Measurements from ENCODE around the gene PDCD6IP. TPM values are rescaled to one million over a fixed set of nuclear protein-coding genes. Genes with fewer than 3 reads are reported as not detected.

The PDCD6IP gene
- total RNA-seq, 2 donors from 2014 or later, result 120 to 134 TPM

DNA sequence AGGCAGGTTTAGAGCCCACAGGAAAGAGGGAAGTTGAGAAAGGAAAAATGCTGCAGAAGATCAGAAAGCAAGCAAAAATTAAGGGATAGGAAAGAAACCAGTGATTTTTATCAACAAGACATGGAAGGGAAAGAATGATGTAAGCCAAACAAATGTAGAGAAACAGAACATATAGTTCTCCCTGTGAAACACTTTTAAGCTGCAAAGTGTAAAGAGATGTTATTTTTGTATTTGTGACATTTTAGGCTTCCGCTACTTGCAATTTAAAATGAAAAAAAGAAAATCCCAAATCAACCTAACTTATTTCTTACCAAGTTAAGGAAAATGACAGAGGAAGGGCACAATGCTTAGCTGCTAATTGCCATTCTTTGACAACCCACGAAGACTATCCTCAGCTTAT lies 111.6 kb downstream of the PDCD6IP start:
- H3K4me1 Mint-ChIP-seq, result peaks cover 9% of the 10 kb centered on the region
- H3K4me3 ChIP-seq (ENCODE audit: low read length), result no peak overlapping the region
- 94% methylated on average over 2 of the region's 2 CpGs; no CpG with 5 or more reads in 1 of the 2 experiments for WGBS, 2 experiments (ENCODE audit: insufficient coverage in 1 of 2, insufficient read length in 1 of 2)
- H3K4me1 ChIP-seq (ENCODE audit: control insufficient read depth, insufficient read depth, low read length), result peaks cover 6% of the 10 kb centered on the region
- H3K36me3 Mint-ChIP-seq (ENCODE audit: low read depth), result no peaks in the 10 kb centered on the region
- no peak overlapping the region for H3K27ac ChIP-seq (ENCODE audit: low read depth, low read length)
- DNase-seq, result no peak
- H3K36me3 ChIP-seq (ENCODE audit: control insufficient read depth, insufficient read depth, low read length), result no peaks in the 10 kb centered on the region
- no peak overlapping the region for H3K27ac Mint-ChIP-seq
- H3K9ac ChIP-seq (ENCODE audit: extremely low read depth, low read length, poor library complexity, severe bottlenecking), result no peak overlapping the region
- no peaks in the 10 kb centered on the region for H3K9me3 Mint-ChIP-seq
- no peak for TF ChIP-seq CTCF (conservative IDR thresholded peaks at IDR 0.05)
- H3K9me3 ChIP-seq (ENCODE audit: control insufficient read depth, low read length), result no peaks in the 10 kb centered on the region
- no peaks in the 10 kb centered on the region for H3K27me3 ChIP-seq (ENCODE audit: control insufficient read depth, insufficient read depth, low read length, poor library complexity, severe bottlenecking)
- H3K27me3 Mint-ChIP-seq (ENCODE audit: insufficient read depth), result peaks cover 7% of the 10 kb centered on the region
- H3K4me3 Mint-ChIP-seq, result no peak overlapping the region

- TF ChIP-seq CTCF (conservative IDR thresholded peaks at IDR 0.05), result no peak
- peaks cover 14% of the 10 kb centered on the region for H3K27me3 Mint-ChIP-seq (ENCODE audit: insufficient read depth)
- Histone ChIP-seq H3K9me3 (ENCODE audit: control insufficient read depth, low read length) (no peaks in the 10 kb centered on the region), H3K27me3 (ENCODE audit: control insufficient read depth, insufficient read depth, low read length, poor library complexity, severe bottlenecking) (peaks cover 5% of the 10 kb centered on the region), H3K4me3 (ENCODE audit: low read length) (no peak overlapping the region), H3K36me3 (ENCODE audit: control insufficient read depth, insufficient read depth, low read length) (no peaks in the 10 kb centered on the region), H3K9ac (ENCODE audit: extremely low read depth, low read length, poor library complexity, severe bottlenecking) (no peak overlapping the region), H3K27ac (ENCODE audit: low read depth, low read length) (no peak overlapping the region), H3K4me1 (ENCODE audit: control insufficient read depth, insufficient read depth, low read length) (peaks cover 6% of the 10 kb centered on the region)
- H3K4me3 Mint-ChIP-seq, result no peak overlapping the region
- no peak for DNase-seq
- no peaks in the 10 kb centered on the region for H3K36me3 Mint-ChIP-seq (ENCODE audit: low read depth)
- peaks cover 10% of the 10 kb centered on the region for H3K4me1 Mint-ChIP-seq
- H3K27ac Mint-ChIP-seq, result no peak overlapping the region
- no peaks in the 10 kb centered on the region for H3K9me3 Mint-ChIP-seq
- 95 to 97% methylated on average over 3 to 4 of the region's 4 CpGs for WGBS, 2 experiments (ENCODE audit: insufficient coverage in 1 of 2, insufficient read length in 1 of 2)
These were observed 113.3 kb downstream of the PDCD6IP start for GRCh38 chr3:33911525-33912322.

GRCh38 chr3:33914212-33914611 lies 115.8 kb downstream of the PDCD6IP start:
- Mint-ChIP-seq H3K9me3 (no peaks in the 10 kb centered on the region), H3K27me3 (ENCODE audit: insufficient read depth) (peaks cover 24% of the 10 kb centered on the region), H3K27ac (no peak overlapping the region), H3K36me3 (ENCODE audit: low read depth) (no peaks in the 10 kb centered on the region), H3K4me1 (peaks cover 23% of the 10 kb centered on the region), H3K4me3 (no peak overlapping the region)
- no peak overlapping the region for H3K9ac ChIP-seq (ENCODE audit: extremely low read depth, low read length, poor library complexity, severe bottlenecking)
- no peaks in the 10 kb centered on the region for H3K9me3 ChIP-seq (ENCODE audit: control insufficient read depth, low read length)
- H3K4me3 ChIP-seq (ENCODE audit: low read length), result no peak overlapping the region
- H3K4me1 ChIP-seq (ENCODE audit: control insufficient read depth, insufficient read depth, low read length), result peaks cover 15% of the 10 kb centered on the region
- 84 to 88% methylated on average over 2 of the region's 2 CpGs for WGBS, 2 experiments (ENCODE audit: insufficient coverage in 1 of 2, insufficient read length in 1 of 2)
- peaks cover 14% of the 10 kb centered on the region for H3K27me3 ChIP-seq (ENCODE audit: control insufficient read depth, insufficient read depth, low read length, poor library complexity, severe bottlenecking)
- TF ChIP-seq CTCF (conservative IDR thresholded peaks at IDR 0.05), result no peak
- no peaks in the 10 kb centered on the region for H3K36me3 ChIP-seq (ENCODE audit: control insufficient read depth, insufficient read depth, low read length)
- H3K27ac ChIP-seq (ENCODE audit: low read depth, low read length), result no peak overlapping the region
- DNase-seq, result no peak
